Epithelial cell of esophagus (primary cell): ENCODE measurements around the gene ANKFN1.

Experiments
- DNase-seq: peaks from one replicate; pipeline ENCODE4 v3.0.0; 2010; ENCODE audit warnings: low read depth
- H3K4me3 ChIP-seq: 2 replicates; pipeline ENCODE4 v1.5.1; 2011; ENCODE audit warnings: mild to moderate bottlenecking, low read length, control low read depth
- CTCF ChIP-seq: IDR thresholded peaks from 2 replicates; pipeline ENCODE4 v1.5.1; 2011; ENCODE audit warnings: low read depth, mild to moderate bottlenecking, low read length, control low read depth, inconsistent platforms; ENCODE audit not compliant: insufficient read depth; ENCODE audit errors: missing control alignments

The ANKFN1 gene

DNA sequence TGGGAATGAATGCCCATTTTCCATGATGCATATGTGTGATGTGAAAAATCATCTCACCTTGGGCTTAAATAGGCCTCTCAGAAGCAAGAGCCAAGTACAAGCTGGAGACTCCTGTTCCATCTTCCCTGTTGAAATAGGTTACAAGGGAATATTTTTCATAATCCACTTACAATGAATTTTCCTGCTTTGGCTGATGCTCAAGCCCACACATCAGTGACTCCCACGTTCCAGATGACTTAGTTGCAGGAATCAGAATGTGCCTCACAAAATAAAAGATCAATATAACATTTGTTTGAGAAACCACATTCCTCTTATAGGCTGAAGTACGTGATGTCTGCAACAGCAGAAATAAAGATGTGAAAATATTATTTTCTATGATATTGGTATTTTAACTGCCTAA, 24.1 kb downstream of the ANKFN1 start:
- no peak for DNase-seq
- no peak overlapping the region for H3K4me3 ChIP-seq
- no peak for TF ChIP-seq CTCF

DNA sequence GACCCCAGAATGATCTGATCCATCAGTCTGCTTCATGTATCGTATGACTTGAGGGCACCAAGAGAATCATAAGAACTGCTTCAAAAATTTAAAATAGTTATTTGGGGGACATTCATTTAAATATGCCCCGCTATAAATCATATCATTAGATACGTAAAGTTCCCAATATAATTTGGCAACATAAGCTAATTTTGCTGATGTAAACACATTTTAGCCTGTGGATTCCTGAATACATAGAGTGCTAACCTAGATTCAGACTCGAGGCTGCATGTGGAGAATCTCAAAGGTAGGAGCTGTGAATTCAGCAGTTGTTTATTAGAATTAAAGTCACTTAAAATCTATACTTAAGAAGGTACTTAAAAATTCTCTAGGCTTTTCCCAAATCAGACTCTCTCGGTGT, 24.9 kb downstream of the ANKFN1 start:
- no peak overlapping the region for H3K4me3 ChIP-seq
- DNase-seq: no peak
- no peak for TF ChIP-seq CTCF

- no peak overlapping the region for H3K4me3 ChIP-seq
- no peak for DNase-seq
- TF ChIP-seq CTCF: no peak
These were observed 28.8 kb downstream of the ANKFN1 start for GRCh38 chr17:56182081-56182480.

DNA sequence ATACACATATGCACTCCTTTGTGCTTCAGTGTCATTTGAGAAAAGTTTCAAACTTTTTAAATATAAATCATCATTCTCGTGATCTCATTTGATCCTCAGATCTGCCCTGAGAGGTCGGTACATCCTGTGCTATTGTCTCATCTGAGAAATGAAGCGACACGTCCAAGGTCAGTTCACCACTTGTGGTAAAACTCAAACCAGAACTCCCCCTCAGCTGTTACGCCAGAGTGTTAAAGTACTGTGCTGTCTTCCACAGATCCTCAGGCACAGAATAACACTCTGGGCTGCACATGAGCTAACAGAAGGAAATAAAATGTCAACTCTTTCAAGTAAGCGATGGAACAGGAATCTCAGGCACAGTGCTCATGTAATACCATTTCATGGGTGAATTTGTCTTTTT, 31.4 kb downstream of the ANKFN1 start:
- no peak for DNase-seq
- no peak overlapping the region for H3K4me3 ChIP-seq
- TF ChIP-seq CTCF: no peak

- no peak for TF ChIP-seq CTCF
- no peak overlapping the region for H3K4me3 ChIP-seq
- no peak for DNase-seq
These were observed 32.4 kb downstream of the ANKFN1 start for GRCh38 chr17:56185491-56186221.

DNA sequence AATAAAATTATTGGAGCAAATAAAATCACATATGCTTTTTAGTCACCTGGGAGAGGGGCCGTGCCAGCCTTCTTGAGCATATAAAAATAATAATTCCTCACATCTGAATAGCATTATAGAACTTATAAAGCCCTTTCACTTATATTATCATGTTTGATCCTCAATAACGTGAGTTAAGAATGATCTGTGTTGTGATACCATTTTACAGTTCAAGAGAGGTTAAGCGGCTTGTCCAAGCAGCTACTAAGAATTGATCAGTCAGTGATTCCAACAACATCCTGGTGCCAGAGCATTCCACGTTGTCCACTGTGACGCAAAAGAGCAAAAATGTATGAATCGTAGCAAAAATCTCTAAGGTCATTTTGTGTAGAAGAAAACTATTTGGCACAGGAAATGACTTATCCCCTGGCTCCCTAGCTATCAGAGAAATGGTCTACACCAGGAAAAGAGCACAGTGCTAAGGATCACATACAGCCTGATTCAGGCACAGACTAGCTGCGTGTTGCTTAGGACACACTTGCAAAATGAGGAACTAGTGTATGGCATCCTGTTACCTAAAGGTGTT, 33.0 kb downstream of the ANKFN1 start:
- no peak overlapping the region for H3K4me3 ChIP-seq
- no peak for TF ChIP-seq CTCF
- no peak for DNase-seq

DNA sequence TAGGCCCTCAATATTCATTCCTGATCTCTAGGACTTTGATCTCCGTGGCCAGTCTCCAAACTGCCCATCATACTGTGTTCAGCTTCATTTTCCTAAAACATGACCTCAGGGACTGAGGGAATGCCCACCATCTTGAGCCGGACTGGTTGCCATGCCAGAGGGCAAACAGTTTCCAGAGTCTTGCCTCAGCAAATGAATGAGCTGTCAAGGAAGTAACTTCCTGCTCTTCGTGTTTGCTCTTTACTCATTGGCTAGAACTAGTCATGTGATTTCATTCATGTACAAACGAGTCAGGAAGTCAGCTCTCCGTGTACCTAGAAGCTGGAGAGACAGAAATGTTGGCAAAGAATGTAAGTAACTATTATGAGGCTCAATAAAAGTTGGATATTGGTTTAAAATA, 50.2 kb downstream of the ANKFN1 start:
- DNase-seq: peak; percentile 2
- H3K4me3 ChIP-seq: no peak overlapping the region
- TF ChIP-seq CTCF: no peak
